GM12874 (cell line): ENCODE measurements around the gene PPARA.

ENCODE experiments used
- CTCF ChIP-seq: IDR thresholded peaks from 2 replicates; pipeline ENCODE4 v1.5.1; 2011; ENCODE audit warnings: low read depth, mild to moderate bottlenecking, control low read depth, low read length, moderate library complexity; ENCODE audit not compliant: insufficient read depth

The PPARA gene

DNA sequence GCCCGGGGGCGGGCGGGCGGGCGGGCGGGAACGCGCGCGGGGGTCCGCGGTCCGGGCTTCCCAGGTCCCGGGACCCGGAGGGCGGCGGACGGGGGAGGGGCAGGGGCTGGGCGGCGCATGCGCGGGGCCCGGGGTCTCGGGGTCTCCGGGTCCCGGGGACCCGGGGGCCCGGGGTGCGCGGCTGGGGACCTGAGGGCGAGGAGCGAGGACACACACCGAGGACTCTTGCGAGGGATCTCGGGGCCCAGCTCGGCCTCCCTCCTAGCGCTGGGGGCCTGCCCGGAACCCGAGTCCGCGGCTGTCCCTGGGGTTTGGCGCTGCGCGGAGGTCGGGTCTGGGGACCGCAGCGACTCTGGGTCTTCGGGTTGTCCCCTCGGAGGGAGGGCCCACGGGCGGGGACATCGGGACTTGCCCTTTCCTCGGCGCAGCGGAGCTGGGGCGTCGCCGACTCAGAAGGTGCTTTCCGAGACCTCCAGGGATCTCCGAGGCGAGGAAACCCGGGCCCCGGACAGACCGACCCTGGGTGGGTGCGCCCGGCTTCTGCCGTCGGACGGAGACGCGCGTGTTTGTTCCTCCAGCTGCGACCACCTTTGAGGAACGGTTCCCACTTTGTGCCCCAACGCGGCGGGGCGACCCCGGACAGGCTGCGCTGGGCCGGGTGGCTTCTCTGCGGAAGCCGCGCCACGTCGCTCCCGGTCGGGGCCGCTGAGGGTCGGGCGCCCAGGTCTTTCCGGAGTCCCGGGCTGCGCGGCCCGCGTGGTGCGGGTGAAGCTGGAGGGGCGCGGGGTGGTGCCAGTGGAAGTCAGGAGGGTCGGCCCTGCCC is 540 bp downstream of the PPARA start:
- TF ChIP-seq CTCF = no peak

DNA sequence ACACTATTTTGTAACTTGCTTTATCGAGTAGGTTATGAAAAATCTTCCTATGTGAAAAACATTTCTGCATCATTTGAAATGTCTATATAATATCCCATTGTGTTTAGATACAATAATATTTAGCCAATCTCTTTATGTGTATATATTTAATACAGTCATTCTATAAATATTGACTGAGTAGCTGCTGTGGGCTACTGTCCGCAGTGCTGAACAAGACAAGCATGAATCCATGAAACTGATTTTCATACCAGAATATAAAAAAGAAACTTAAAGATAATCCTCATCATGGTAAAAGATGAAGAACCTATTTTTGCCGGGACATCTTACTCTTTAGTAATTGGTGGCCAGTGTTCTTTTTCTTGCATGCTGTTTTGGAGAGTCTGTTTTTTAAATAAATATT is 3.6 kb downstream of the PPARA start:
- no peak for TF ChIP-seq CTCF

DNA sequence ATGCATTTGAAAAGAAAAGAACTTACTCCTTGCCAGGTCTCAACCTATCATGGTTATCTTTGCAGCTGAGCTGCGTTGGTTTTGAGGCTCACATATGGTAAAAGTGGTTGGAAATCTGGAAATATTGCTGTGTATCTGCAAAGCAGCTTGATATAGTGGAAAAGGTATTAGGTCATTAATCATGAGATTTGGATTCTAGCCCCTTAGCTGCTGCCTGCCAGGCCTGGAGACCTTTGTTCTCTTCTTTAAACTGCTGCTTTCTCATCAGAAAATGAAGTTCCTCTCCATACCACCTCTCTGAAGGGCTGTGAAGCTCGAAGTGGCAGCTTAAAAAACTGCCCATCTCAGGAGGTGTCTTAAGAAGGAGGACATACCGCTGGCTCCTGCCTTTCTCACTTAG is 5.7 kb downstream of the PPARA start:
- TF ChIP-seq CTCF = no peak

GRCh38 chr22:46158283-46158682 is 8.0 kb downstream of the PPARA start:
- no peak for TF ChIP-seq CTCF

DNA sequence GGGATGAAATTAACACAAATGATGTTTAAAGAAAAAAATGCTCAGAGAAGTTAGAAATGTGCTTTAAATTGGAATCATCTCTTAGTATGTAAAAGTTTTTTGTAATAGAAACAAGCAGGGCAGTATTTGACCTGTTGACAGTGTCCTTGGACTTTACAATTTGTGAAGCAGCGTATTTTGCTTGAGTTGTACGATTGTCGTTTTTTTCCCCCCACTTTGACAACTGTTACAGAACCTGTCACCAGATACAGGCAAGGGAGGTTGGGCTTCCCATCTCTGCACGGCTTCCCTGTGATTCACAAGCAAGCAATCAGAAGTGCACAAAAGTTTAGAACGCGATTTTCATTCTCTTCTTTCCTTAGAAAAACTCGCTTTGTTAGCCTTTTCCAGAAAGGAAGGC is 8.9 kb downstream of the PPARA start:
- TF ChIP-seq CTCF = no peak

DNA sequence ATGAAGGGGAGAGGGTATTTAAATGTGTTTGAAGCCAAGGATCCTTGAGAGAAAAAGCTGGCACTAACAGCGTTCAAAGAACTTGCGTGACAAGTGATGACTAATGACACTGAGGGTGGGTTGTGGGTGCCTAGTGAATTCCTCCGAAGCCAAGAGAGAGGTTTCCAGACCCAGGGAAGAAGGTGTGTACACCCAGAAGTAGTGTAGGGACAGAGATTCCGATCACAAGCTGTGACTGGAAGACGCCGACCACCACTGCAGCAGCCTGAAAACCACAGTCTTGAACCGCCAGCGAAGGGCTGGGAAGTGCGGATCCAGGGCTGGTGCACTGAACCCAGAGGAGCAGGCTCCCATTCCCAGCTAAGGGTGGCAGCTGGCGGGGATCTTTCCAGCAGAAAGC is 9.5 kb downstream of the PPARA start:
- TF ChIP-seq CTCF = no peak

GRCh38 chr22:46162285-46162684 is 12.0 kb downstream of the PPARA start:
- TF ChIP-seq CTCF = no peak
